Colonic mucosa (tissue), 4 donors: ENCODE data around the gene NRSN2. TPM values are rescaled to one million over a fixed set of nuclear protein-coding genes. Genes with fewer than 3 reads are reported as not detected.

Source experiments
- DNase-seq: peaks from one replicate; pipeline ENCODE4 v3.0.0-alpha.2; 2020
- H3K27ac ChIP-seq: fragments of 200-600 bp; one replicate; pipeline ENCODE4 v1.8.0; 2021
- H3K27me3 ChIP-seq: fragments of 200-600 bp; one replicate; pipeline ENCODE4 v1.8.0; 2021
- H3K36me3 ChIP-seq: fragments of 200-600 bp; one replicate; pipeline ENCODE4 v1.8.0; 2021
- H3K4me1 ChIP-seq: fragments of 200-600 bp; one replicate; pipeline ENCODE4 v1.8.0; 2021; ENCODE audit warnings: mild to moderate bottlenecking
- H3K4me3 ChIP-seq: fragments of 200-600 bp; one replicate; pipeline ENCODE4 v1.8.0; 2021
- H3K9ac ChIP-seq, 2 donors: one replicate each; pipeline ENCODE4 v1.7.0; 2013; ENCODE audit warnings: control low read depth in 2 of 2, low read depth in 2 of 2, low read length in 2 of 2
- H3K9me3 ChIP-seq: fragments of 200-600 bp; one replicate; pipeline ENCODE4 v1.8.0; 2021
- CTCF ChIP-seq: fragments of 200-600 bp; IDR thresholded peaks from one replicate; pipeline ENCODE4 v1.8.0; 2022; ENCODE audit warnings: antibody characterized with exemption, mild to moderate bottlenecking
- intact Hi-C: fragments of 100-400 bp; cut with DNase I; formaldehyde crosslinking; loops from one replicate; pipeline ENCODE4 v1.14.1; 2022
- total RNA-seq, 2 donors: library from RNA; stranded (reverse); fragmentation: NEBNext Ultra II Directional in 1 of 2; extraction: Animal tissue kit (Norgen Biotek cat#: 25700) in 1 of 2; gene quantifications; one replicate each; pipeline ENCODE4 v1.2.1, GENCODE V29; 2021
- donor health status: healthy.
- donor health status: DM: no; HTN: no; CAD: no.
- donor health status: DM: no; HTN: no; CAD: no.

The NRSN2 gene
- total RNA-seq, 2 donors from 2014 or later: 11.2 to 18.3 TPM

GRCh38 chr20:364905-365794, 18.2 kb downstream of the NRSN2 start:
- Histone ChIP-seq H3K4me3 (no peak overlapping the region), H3K27ac (no peak overlapping the region), H3K27me3 (no peaks in the 10 kb centered on the region), H3K9ac (no peak overlapping the region), H3K4me1 (no peaks in the 10 kb centered on the region), H3K9me3 (no peaks in the 10 kb centered on the region), H3K36me3 (no peaks in the 10 kb centered on the region)
- DNase-seq: no peak
- intact Hi-C loops: no loop called here
- no peak for TF ChIP-seq CTCF

GRCh38 chr20:366041-366718, 19.3 kb downstream of the NRSN2 start:
- Histone ChIP-seq H3K27me3 (no peaks in the 10 kb centered on the region), H3K36me3 (no peaks in the 10 kb centered on the region), H3K9ac (no peak overlapping the region), H3K27ac (no peak overlapping the region), H3K4me3 (no peak overlapping the region), H3K4me1 (no peaks in the 10 kb centered on the region), H3K9me3 (no peaks in the 10 kb centered on the region)
- DNase-seq: no peak
- TF ChIP-seq CTCF: no peak
- intact Hi-C loops: no loop called here

GRCh38 chr20:366719-367485, 20.0 kb downstream of the NRSN2 start:
- no peaks in the 10 kb centered on the region for H3K9me3 ChIP-seq
- no peak overlapping the region for H3K9ac ChIP-seq
- DNase-seq: no peak
- H3K36me3 ChIP-seq: no peaks in the 10 kb centered on the region
- no peak for TF ChIP-seq CTCF
- peaks cover 4% of the 10 kb centered on the region for H3K4me1 ChIP-seq
- no peak overlapping the region for H3K27ac ChIP-seq
- intact Hi-C loops: no loop called here
- H3K4me3 ChIP-seq: no peak overlapping the region
- H3K27me3 ChIP-seq: no peaks in the 10 kb centered on the region

GRCh38 chr20:367486-367887, 20.6 kb downstream of the NRSN2 start:
- Histone ChIP-seq H3K4me3 (no peak overlapping the region), H3K9me3 (no peaks in the 10 kb centered on the region), H3K4me1 (peaks cover 4% of the 10 kb centered on the region), H3K27ac (no peak overlapping the region), H3K36me3 (no peaks in the 10 kb centered on the region), H3K9ac (no peak overlapping the region), H3K27me3 (no peaks in the 10 kb centered on the region)
- TF ChIP-seq CTCF: no peak
- DNase-seq: no peak
- intact Hi-C loops: no loop called here

GRCh38 chr20:368915-369314, 22.0 kb downstream of the NRSN2 start:
- DNase-seq: no peak
- no peak for TF ChIP-seq CTCF
- no peak overlapping the region for H3K4me3 ChIP-seq
- no peak overlapping the region for H3K9ac ChIP-seq
- H3K4me1 ChIP-seq: peaks cover 4% of the 10 kb centered on the region
- H3K36me3 ChIP-seq: no peaks in the 10 kb centered on the region
- H3K27ac ChIP-seq: no peak overlapping the region
- H3K27me3 ChIP-seq: no peaks in the 10 kb centered on the region
- intact Hi-C loops: no loop called here
- H3K9me3 ChIP-seq: no peaks in the 10 kb centered on the region
